ELF-1 (cell line): Measurements from ENCODE around the gene BLVRB.
A peak's percentile ranks its signal among the peaks of the same experiment; 100 is the strongest.
"Not testable (repeated sequence)": the region's sequence is repeated elsewhere in the genome, so short reads cannot be mapped to it uniquely, and the experiment has no call there.

Source experiments
- DNase-seq: peaks from one replicate; pipeline ENCODE4 v3.0.0-alpha.2; 2016; ENCODE audit warnings: low read depth, low spot score

BLVRB gene

GRCh38 chr19:40422748-40423566, 42.6 kb downstream of the BLVRB start:
- DNase-seq, result no peak

GRCh38 chr19:40421993-40422747, 43.4 kb downstream of the BLVRB start:
- no peak for DNase-seq

DNA sequence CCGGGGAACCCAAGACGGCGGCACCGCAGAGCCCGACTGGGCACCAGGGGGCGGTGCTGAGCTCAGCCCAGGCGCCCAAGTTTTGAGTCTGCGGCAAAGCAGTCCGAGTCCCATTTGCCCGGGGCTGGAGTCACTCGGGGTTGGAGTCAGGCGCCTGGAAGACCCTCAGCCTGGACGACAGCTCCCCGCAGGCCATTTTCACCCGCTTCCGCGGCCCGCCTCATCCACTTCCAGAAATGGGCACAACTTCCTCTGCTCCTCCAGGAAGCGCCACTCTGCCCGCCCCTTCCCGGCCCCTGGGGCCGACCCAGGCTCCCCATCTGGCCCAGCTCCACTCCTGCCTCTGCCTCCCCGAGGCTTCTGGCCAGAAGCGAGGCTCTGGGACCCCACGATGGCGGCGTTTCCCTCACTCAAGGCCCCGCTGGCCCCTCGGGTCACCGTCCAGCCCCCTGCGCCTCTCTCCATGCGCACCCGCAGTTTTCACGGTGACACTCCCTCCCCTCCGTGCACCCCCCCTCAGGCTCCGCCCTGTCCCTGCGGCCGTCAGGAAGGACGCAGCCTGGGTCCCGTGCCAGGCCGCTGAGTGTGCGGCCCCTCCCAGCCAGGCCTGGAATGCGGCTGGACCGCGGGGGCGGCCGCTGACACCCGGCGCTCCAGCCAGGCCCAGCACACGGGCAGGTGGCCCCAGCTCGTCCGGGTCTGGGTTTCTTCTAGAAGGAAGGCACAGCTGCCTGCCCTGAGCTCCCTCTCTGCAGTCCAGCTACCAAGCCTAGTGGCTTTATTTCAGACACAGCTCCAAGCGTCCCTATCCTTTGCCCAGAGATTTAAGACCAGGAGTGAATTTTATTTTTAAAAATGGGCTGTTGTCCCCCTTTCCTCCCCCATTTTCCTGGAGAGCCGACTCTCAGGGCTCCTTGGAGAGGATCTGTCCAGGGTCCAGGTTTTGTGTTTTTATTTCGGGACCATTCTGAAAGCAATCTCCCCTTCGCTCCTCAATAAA, 44.5 kb downstream of the BLVRB start:
- DNase-seq, result peak; percentile 99

- DNase-seq, result no peak
These were observed 45.1 kb downstream of the BLVRB start for GRCh38 chr19:40420451-40420765.

- no peak for DNase-seq
These were observed 45.8 kb downstream of the BLVRB start for GRCh38 chr19:40419780-40420179.

DNA sequence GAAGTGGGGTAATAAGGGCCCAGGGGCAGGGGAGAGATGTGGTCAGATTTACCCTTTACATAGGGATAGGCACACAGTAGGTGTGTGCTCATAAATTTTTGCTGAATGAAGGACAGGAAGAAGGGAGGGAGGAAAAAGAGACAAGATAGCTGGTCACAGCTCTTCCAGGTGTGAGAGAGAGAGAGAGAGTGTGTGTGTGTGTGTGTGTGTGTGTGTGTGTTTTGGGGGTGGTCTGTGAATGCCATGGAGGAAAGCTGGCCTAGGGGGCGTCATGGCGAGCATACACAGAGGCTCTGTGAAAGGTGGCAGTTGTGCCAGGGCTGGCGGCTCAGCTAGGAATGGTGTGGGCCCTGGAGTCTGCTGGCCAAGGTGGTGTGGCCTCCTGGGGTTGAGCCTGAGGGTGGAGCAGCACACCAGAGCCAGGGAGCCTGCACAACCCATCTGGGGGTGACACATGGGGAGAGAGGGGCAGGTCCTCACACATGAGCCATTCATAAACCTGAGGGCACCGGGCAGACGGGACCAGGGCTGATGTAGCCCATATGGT, 46.4 kb downstream of the BLVRB start:
- DNase-seq, result no peak

DNA sequence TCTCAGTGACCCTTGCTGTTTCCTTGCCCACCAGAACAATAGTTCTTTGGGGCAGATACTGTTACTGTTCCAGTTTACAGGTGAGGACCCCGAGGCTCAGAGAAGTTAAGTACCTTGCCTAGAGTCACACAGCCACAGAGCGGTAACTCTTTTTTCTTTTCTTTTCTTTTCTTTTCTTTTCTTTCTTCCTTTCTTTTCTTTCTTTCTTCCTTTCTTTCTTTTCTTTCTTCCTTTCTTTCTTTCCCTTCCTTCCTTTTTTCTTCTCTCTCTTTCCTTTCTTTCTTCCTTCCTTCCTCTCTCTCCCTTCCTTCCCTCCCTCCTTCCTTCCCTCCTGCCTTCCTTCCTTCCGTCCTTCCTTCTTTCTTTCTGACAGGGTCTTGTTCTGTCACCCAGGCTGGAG, 47.5 kb downstream of the BLVRB start:
- no peak for DNase-seq

DNA sequence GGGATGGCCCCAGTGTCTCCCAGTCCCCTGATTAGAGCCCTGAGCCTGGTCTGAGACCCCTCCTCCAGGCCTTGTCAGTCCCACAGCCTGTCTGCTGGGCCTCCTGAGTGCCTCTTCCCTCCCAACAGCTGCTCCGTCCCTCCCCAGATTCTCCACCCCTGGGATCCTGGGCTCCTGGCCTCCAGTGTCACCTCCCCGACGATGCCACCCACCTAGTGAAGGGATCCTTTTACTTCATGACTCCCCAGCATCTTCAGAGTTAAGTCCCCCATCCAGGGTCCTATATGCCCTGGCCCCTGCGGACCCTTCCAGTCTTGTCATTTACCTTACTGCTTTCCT, 47.9 kb downstream of the BLVRB start:
- DNase-seq, result no peak

GRCh38 chr19:40416918-40417642, 48.5 kb downstream of the BLVRB start:
- no peak for DNase-seq

DNA sequence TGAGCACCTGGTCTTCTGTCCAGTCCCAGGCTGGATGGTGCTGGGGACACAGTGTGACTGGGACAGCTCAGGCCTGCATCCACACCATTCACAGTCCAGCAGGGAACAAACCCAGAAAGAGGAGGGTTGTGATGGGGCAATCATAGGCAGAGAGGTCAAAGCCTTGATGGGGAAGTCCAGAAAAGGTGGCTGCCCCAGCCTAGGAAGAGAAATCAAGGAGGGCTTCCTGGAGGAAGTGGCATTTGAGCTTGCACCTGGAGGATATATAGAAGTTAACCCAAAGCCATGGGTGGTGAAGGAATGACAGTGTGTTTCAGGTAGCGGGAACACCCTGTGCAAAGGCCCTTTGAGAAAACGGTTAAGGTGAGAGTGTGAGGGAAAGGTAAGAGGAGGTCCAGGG, 49.8 kb downstream of the BLVRB start:
- no peak for DNase-seq

- peak; percentile 46 for DNase-seq
These were observed 50.7 kb downstream of the BLVRB start for GRCh38 chr19:40414542-40415535.

DNA sequence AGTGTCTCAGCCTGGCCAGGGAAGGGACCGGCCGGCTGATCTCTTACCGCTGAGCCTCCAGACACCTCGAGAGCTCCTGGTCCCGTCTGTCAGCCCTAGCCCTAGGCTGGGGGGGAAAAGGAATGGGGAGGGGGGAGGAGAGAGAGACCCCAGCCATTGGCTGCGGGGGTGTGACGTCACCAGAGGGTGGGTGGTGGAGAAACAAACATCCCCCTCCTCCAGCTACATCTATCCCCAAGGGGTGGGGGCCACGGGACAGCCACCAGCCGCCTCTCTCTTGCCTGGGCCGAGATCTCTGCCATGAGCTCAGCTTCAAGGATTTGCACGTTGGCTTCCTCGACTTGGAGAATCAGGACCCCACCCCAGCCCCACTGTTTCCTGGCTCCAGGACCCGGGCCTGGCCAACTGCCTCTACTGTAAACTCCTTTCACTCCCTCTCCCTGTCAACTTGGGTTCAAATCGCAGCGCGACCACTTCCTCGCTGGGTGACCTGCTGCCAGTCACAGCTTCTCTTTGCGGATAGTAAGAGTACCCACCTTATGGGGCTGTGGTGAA, 52.2 kb downstream of the BLVRB start, which contains the start of gene PRX:
Gene PRX, minus strand, starts transcription at position 88 of the 555 bp plus-strand sequence. CDS start 5,446 bp downstream, outside the sequence.
- peak; percentile 91 for DNase-seq

- no peak for DNase-seq
These were observed 52.7 kb downstream of the BLVRB start for GRCh38 chr19:40412866-40413265.

- no peak for DNase-seq
These were observed 53.5 kb downstream of the BLVRB start for GRCh38 chr19:40411958-40412499.

GRCh38 chr19:40411125-40411842, 54.3 kb downstream of the BLVRB start:
- no peak for DNase-seq

DNA sequence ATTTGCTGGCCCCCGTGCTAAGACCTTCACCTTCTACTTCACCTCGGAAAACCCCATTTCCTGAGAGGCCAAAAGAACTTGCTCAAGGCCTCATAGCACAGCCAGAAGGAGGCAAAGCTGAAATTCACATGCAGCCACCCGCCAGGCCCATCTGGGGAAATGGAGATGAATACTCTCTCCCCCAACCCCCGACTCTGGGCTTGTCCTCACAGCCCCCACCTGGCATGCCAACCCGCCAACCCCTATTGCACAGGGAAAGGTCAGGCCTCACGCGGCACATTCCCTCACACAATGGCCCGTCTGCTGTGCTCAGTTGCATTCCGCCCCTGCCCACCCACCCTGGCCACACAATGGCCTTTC, 55.5 kb downstream of the BLVRB start:
- DNase-seq, result no peak

DNA sequence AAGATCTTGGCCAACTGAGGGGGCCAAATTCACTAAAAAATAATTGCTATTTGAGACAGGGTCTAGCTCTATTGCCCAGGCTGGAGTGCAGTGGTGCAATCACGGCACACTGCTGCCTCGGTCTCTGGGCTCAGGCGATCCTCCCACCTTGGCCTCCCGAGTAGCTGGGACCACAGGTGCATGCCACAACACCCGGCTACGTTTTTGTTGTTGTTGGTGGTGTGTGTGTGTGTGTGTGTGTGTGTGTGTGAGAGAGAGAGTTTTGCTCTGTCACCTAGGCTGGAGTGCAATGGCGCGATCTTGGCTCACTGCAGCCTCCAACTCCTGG, 57.0 kb downstream of the BLVRB start:
- DNase-seq, result not testable (repeated sequence)

DNA sequence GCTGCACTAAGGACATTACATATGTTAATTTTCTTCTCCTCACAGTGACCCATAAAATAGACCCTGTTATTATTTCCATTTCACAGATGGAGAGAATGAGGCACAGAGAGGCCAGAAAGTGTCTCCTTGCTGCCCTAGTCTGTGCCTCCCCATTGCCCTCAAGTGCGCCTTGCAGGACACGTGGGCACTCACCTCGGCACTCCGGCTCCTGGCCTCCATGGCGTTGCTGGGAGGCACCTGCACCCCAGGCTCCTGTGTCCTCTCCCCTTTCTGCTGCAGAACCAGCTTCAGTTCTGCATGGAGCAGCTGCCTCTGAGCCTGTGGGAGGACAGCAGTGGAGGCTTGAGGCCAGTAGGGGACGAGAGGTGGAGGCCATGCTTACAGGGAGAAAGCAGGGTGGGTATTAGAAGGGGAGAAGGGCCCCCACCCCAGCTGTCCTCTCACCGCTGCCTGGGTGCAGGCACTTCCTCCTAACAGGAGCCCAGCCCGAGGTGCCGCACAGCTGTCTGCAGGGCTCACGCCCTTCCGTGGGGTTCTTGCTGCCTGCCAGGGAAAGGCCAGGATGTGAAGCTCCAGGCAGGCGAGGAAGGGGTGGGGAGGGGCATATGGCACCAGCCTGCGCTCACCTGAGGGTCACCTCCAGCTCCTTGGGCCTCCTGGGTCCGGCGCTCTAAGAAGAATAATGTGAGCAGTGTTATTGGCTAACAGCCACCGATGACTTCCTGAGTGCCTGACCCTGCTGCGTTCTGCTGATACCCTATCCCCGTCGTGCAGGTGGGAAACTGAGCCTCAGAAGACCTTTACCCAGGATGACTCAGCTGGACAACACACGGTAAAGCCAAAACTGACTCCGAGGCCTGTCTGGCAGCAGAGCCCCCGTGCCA, 57.6 kb downstream of the BLVRB start:
- no peak for DNase-seq
